Activated B cell treated with CpG ODN at 0.5 μM for 24 hours (primary cell): Measurements from ENCODE around the gene WNT7B. TPM values are rescaled to one million over a fixed set of nuclear protein-coding genes. Genes with fewer than 3 reads are reported as not detected.

Experiments used
- ATAC-seq: fragments of 200-7000 bp; cut with Tn5 transposase; one replicate; pipeline ENCODE4 v1.10.0; 2021; ENCODE audit warnings: low read depth, mild to moderate bottlenecking, moderate library complexity
- CTCF ChIA-PET: fragments of 350-600 bp; sonication (Branson Sonifier 250); formaldehyde crosslinking; loops from one replicate; lab custom pipeline; 2021; ENCODE audit warnings: antibody characterized with exemption; lab: Charles Lee
- POLR2A ChIA-PET: fragments of 350-600 bp; sonication (Branson Sonifier 250); formaldehyde crosslinking; loops from one replicate; lab custom pipeline; 2021; ENCODE audit warnings: antibody characterized with exemption; lab: Charles Lee
- DNase-seq: peaks from one replicate; pipeline ENCODE4 v3.0.0; 2022
- H3K27ac Mint-ChIP-seq: one replicate; pipeline ENCODE4 v1.8.0; 2020; ENCODE audit warnings: mixed read lengths
- H3K27me3 Mint-ChIP-seq: one replicate; pipeline ENCODE4 v1.8.0; 2021; ENCODE audit warnings: mixed read lengths
- H3K36me3 Mint-ChIP-seq: one replicate; pipeline ENCODE4 v1.8.0; 2021; ENCODE audit warnings: low read depth, mixed read lengths
- H3K4me1 Mint-ChIP-seq: one replicate; pipeline ENCODE4 v1.8.0; 2021; ENCODE audit warnings: mixed read lengths
- H3K4me3 Mint-ChIP-seq: one replicate; pipeline ENCODE4 v1.8.0; 2020; ENCODE audit warnings: mild to moderate bottlenecking, mixed read lengths
- H3K9me3 Mint-ChIP-seq: one replicate; pipeline ENCODE4 v1.8.0; 2020; ENCODE audit warnings: mixed read lengths
- intact Hi-C: fragments of 100-400 bp; cut with micrococcal nuclease; formaldehyde crosslinking; loops from one replicate; pipeline ENCODE4 v1.15.1; 2024
- total RNA-seq: library from RNA; stranded (reverse); gene quantifications from 2 replicates; pipeline ENCODE4 v1.2.3, GENCODE V29; 2022
- TF ChIP-seq, protein P1 (sequence below): fragments of 200-600 bp; IDR thresholded peaks from one replicate; pipeline ENCODE4 v1.8.0; 2022; ENCODE audit warnings: antibody characterized with exemption, mild to moderate bottlenecking

The WNT7B gene
- total RNA-seq, 1 donor from 2014 or later, result not detected

GRCh38 chr22:46023558-46023981 is 46.6 kb upstream of the WNT7B start:
- TF ChIP-seq, protein P1, sequence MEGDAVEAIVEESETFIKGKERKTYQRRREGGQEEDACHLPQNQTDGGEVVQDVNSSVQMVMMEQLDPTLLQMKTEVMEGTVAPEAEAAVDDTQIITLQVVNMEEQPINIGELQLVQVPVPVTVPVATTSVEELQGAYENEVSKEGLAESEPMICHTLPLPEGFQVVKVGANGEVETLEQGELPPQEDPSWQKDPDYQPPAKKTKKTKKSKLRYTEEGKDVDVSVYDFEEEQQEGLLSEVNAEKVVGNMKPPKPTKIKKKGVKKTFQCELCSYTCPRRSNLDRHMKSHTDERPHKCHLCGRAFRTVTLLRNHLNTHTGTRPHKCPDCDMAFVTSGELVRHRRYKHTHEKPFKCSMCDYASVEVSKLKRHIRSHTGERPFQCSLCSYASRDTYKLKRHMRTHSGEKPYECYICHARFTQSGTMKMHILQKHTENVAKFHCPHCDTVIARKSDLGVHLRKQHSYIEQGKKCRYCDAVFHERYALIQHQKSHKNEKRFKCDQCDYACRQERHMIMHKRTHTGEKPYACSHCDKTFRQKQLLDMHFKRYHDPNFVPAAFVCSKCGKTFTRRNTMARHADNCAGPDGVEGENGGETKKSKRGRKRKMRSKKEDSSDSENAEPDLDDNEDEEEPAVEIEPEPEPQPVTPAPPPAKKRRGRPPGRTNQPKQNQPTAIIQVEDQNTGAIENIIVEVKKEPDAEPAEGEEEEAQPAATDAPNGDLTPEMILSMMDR, result no peak
- DNase-seq, result peak; percentile 8
- H3K27ac Mint-ChIP-seq, result no peak overlapping the region
- no peak overlapping the region for H3K4me3 Mint-ChIP-seq
- no peaks in the 10 kb centered on the region for H3K36me3 Mint-ChIP-seq
- intact Hi-C loops, result no loop called here
- ChIA-PET POLR2A (no interaction called here), CTCF (interaction anchor here (1.3 kb wide), 1 partner anchor 18 kb away, joined by 3 read pairs; no protein-coding TSS in a partner anchor)
- peaks cover 6% of the 10 kb centered on the region for H3K4me1 Mint-ChIP-seq
- H3K9me3 Mint-ChIP-seq, result no peaks in the 10 kb centered on the region
- ATAC-seq, result no peak
- peaks cover 43% of the 10 kb centered on the region for H3K27me3 Mint-ChIP-seq

- no peak for ATAC-seq
- TF ChIP-seq, protein P1, result no peak
- Mint-ChIP-seq H3K27me3 (peaks cover 37% of the 10 kb centered on the region), H3K27ac (no peak overlapping the region), H3K9me3 (no peaks in the 10 kb centered on the region), H3K4me1 (peaks cover 6% of the 10 kb centered on the region), H3K36me3 (no peaks in the 10 kb centered on the region), H3K4me3 (no peak overlapping the region)
- CTCF ChIA-PET, result interaction anchor here (1.3 kb wide), 1 partner anchor 17 kb away, joined by 3 read pairs; no protein-coding TSS in a partner anchor
- POLR2A ChIA-PET, result no interaction called here
- intact Hi-C loops, result no loop called here
- no peak for DNase-seq
Measured at GRCh38 chr22:46022881-46023512, 46.0 kb upstream of the WNT7B start.

DNA sequence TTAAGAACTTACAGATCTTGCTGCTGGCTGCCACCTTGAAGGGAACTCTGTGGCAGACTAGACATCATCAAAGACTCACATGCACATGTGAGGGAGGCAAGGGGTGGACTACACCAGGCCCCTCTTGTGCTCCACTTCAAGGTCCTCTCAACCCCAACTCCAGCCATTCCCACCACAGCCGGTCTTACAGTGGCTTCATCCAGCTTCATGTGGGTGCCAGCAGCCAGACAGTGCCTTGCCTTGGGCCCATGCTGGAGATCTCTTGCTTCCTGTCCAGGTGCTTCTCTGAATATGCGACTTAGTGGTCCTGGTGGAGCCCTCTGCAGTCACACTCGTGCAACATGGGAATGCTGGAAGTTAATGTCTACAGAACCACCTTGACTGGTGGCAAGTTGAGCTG is 44.6 kb upstream of the WNT7B start:
- no peaks in the 10 kb centered on the region for H3K9me3 Mint-ChIP-seq
- H3K27ac Mint-ChIP-seq, result no peak overlapping the region
- TF ChIP-seq, protein P1, result no peak
- peak; percentile 8 for DNase-seq
- H3K36me3 Mint-ChIP-seq, result no peaks in the 10 kb centered on the region
- ATAC-seq, result no peak
- intact Hi-C loops, result no loop called here
- ChIA-PET POLR2A (no interaction called here), CTCF (interaction anchor here (0.8 kb wide), 1 partner anchor 16 kb away, joined by 3 read pairs; no protein-coding TSS in a partner anchor)
- no peak overlapping the region for H3K4me3 Mint-ChIP-seq
- H3K27me3 Mint-ChIP-seq, result peaks cover 30% of the 10 kb centered on the region
- H3K4me1 Mint-ChIP-seq, result peaks cover under 1% of the 10 kb centered on the region

GRCh38 chr22:46019351-46019750 is 42.4 kb upstream of the WNT7B start:
- H3K27ac Mint-ChIP-seq, result no peak overlapping the region
- intact Hi-C loops, result no loop called here

DNA sequence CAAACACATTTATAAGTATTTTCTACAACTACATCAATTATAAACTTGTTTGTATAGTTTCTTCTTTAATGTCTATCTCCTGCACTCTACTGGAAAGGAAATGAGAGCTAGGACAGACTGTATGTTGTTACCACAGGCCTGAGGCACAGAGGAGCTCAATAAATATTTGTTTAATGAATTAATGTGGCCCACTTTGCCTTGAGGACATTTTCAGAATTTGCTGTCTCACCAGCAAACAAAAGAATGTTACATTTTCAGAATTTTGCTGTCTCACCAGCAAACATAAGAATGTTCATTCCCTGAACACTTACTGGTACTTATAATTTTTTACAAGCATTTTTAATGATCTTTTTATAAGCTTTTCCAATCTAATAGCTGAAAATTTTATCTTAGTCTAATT is 41.9 kb upstream of the WNT7B start:
- H3K4me1 Mint-ChIP-seq, result peaks cover 2% of the 10 kb centered on the region
- intact Hi-C loops, result no loop called here
- ATAC-seq (no peak), DNase-seq (no peak)
- peaks cover 7% of the 10 kb centered on the region for H3K27me3 Mint-ChIP-seq
- peaks cover under 1% of the 10 kb centered on the region for H3K36me3 Mint-ChIP-seq
- no peak overlapping the region for H3K4me3 Mint-ChIP-seq
- TF ChIP-seq, protein P1, result no peak
- no peaks in the 10 kb centered on the region for H3K9me3 Mint-ChIP-seq
- CTCF ChIA-PET, result interaction anchor here (1.0 to 1.1 kb wide), 2 partner anchors 12 to 14 kb away, joined by 3 read pairs; no protein-coding TSS in a partner anchor
- POLR2A ChIA-PET, result interaction anchor here (1.2 kb wide), 1 partner anchor 52 kb away, joined by 3 read pairs; no protein-coding TSS in a partner anchor
- H3K27ac Mint-ChIP-seq, result no peak overlapping the region

More at GRCh38 chr22:46019351-46019750, 42.4 kb upstream of the WNT7B start:
- Mint-ChIP-seq H3K4me1 (no peaks in the 10 kb centered on the region), H3K27me3 (peaks cover 9% of the 10 kb centered on the region), H3K36me3 (no peaks in the 10 kb centered on the region), H3K9me3 (no peaks in the 10 kb centered on the region), H3K4me3 (no peak overlapping the region)
- TF ChIP-seq, protein P1, result no peak
- CTCF ChIA-PET, result interaction anchor here (1.0 kb wide), 1 partner anchor 13 kb away, joined by 3 read pairs; no protein-coding TSS in a partner anchor
- POLR2A ChIA-PET, result no interaction called here
- DNase-seq (no peak), ATAC-seq (no peak)
